ENCODE results near the gene GPR146. TPM values are rescaled to one million over a fixed set of nuclear protein-coding genes. Genes with fewer than 3 reads are reported as not detected.
A peak's percentile ranks its signal among the peaks of the same experiment; 100 is the strongest.

The GPR146 gene
- total and polyA plus RNA-seq, 2 of the 4 experiments (the other 2 are of a cell fraction): 2.2 to 3.4 TPM

DNA sequence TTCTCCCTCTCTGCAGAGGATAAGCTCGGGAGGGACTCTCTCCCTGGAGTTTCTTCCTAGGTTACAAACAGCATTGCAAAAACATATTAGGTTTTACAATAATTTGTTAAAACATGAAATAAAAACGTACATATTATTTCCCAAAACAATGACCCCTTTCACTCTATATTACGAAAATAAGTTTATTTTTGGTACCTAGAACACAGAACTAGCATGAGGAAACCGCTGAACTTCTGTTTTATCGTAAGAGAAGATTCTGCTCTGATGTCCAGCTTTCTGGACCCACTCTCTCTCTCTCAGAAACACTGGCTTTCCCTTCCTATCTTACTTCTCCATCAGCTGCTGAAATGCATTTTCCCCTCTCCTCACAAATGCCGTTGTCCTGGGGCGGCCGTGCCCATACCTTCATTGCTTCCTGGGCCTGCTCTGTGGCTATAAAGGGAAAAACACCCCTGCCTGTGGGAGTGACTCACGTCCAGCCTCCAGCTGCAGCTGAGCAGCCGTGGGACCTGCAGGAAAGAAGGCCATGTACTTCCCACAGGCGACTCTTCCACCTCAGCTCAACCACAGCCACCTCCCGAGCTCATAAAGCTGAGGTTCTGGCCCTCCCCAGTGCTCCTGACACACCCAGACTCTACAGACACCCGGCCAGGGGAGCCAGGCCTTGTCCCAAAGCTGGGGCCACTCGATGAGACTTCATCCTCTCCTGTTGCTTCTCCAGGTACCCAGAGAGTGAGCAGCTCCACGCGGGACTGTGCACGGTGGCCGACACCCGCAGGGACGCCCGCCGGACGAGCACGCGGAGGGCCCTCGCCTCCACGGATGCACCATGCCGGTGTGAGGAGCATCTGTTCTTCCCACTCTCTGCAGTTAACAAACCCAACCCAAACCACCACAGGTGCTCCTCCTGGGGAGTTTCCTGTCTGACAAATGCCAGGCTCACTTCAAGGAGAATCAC lies 46.6 kb downstream of the GPR146 start (continued):
- TF ChIP-seq SMC3 (IDR thresholded peaks at IDR 0.05; ENCODE audit: low read depth, low read length): no peak

DNA sequence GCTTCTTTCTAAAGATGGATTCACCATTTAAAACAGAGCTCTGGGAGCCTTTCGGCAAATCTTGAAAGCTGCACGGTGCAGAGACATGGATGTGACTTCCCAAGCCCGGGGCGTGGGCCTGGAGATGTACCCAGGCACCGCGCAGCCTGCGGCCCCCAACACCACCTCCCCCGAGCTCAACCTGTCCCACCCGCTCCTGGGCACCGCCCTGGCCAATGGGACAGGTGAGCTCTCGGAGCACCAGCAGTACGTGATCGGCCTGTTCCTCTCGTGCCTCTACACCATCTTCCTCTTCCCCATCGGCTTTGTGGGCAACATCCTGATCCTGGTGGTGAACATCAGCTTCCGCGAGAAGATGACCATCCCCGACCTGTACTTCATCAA lies 47.3 kb downstream of the GPR146 start:
- Histone ChIP-seq H3K9me1 (ENCODE audit: insufficient read depth, low read length) (peaks cover 7% of the 10 kb centered on the region), H3K36me3 (ENCODE audit: control insufficient read depth, insufficient read depth, low read length) (peaks cover 4% of the 10 kb centered on the region; the same call in 1 of the 2 replicates), H4K5ac (ENCODE audit: low read depth, low read length) (no peak overlapping the region), H3K9me3 (ENCODE audit: control insufficient read depth, insufficient read depth, low read length) (no peaks in the 10 kb centered on the region), H3K4me1 (ENCODE audit: control insufficient read depth, insufficient read depth, low read length) (peaks cover 21% of the 10 kb centered on the region), H3K23ac (ENCODE audit: low read depth, low read length) (no peak overlapping the region), H4K91ac (ENCODE audit: insufficient read depth, low read depth, low read length) (no peak overlapping the region), H2AK5ac (ENCODE audit: low read depth, low read length) (no peak overlapping the region), H2BK15ac (ENCODE audit: low read depth, low read length) (no peak overlapping the region), H2AFZ (replicated peaks; ENCODE audit: low read length, poor library complexity) (no peak overlapping the region), H2BK5ac (ENCODE audit: low read depth, low read length, poor library complexity, severe bottlenecking) (no peak overlapping the region), H3K4me3 (ENCODE audit: insufficient read depth, low read depth, low read length) (no peak overlapping the region), H3K4me2 (ENCODE audit: low read depth, low read length) (no peak overlapping the region), H4K20me1 (ENCODE audit: insufficient read depth, low read length) (peaks cover 6% of the 10 kb centered on the region), H3K27me3 (ENCODE audit: control insufficient read depth, insufficient read depth, low read length) (no peaks in the 10 kb centered on the region), H2BK20ac (ENCODE audit: low read depth, low read length) (no peak overlapping the region), H2BK120ac (ENCODE audit: low read depth, low read length) (no peak overlapping the region), H3K56ac (ENCODE audit: extremely low read depth, insufficient read depth, low read length) (no peak overlapping the region), H2AK9ac (replicated peaks; ENCODE audit: low read depth, low read length, poor library complexity) (peak overlapping the region; percentile 73), H3K27ac (ENCODE audit: insufficient read depth, low read length) (no peak overlapping the region), H3K9ac (ENCODE audit: low read depth, low read length) (no peak overlapping the region), H3K79me1 (ENCODE audit: low read depth in 1 of 2, low read length in 2 of 2) (peaks cover 0 to 33% of the 10 kb centered on the region in 2 experiments; a peak in 2 of 4 replicates), H3K18ac (ENCODE audit: low read depth, low read length) (no peak overlapping the region), H3K4ac (ENCODE audit: low read depth, low read length) (no peak overlapping the region), H3K14ac (replicated peaks; ENCODE audit: low read depth, low read length) (no peak overlapping the region), H4K8ac (ENCODE audit: low read depth in 2 of 2, low read length in 2 of 2) (no peak overlapping the region)
- 100% methylated on average over 10 of the region's 18 CpGs; no CpG with 5 or more reads in 1 of the 2 experiments for WGBS, 2 experiments (ENCODE audit: extremely low coverage in 2 of 2, insufficient read length in 1 of 2)
- in situ Hi-C loops (cut with MboI; ENCODE audit: low sequenced_read_pairs) (no loop called here), intact Hi-C loops (cut with micrococcal nuclease) (no loop called here), dilution Hi-C loops (cut with HindIII; ENCODE audit: low sequenced_read_pairs, unreplicated experiment) (no loop called here)
- no TSS peak for BruUV-seq (replicated peaks)
- ATAC-seq (ENCODE audit: low read depth) (no peak), DNase-seq (no peak)
- ChIA-PET CTCF (interaction anchor here (1.1 kb wide), 1 partner anchor 26 kb away, joined by 3 read pairs; no protein-coding TSS in a partner anchor), POLR2A (ENCODE audit: unreplicated experiment) (no interaction called here)
- TF ChIP-seq, protein P1, sequence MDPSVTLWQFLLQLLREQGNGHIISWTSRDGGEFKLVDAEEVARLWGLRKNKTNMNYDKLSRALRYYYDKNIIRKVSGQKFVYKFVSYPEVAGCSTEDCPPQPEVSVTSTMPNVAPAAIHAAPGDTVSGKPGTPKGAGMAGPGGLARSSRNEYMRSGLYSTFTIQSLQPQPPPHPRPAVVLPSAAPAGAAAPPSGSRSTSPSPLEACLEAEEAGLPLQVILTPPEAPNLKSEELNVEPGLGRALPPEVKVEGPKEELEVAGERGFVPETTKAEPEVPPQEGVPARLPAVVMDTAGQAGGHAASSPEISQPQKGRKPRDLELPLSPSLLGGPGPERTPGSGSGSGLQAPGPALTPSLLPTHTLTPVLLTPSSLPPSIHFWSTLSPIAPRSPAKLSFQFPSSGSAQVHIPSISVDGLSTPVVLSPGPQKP (IDR thresholded peaks at IDR 0.05; ENCODE audit: borderline replicate concordance, low read depth, low read length): no peak
- TF ChIP-seq CHD1 (IDR thresholded peaks at IDR 0.05; ENCODE audit: low read depth, low read length): no peak
- no peak for TF ChIP-seq MAZ (IDR thresholded peaks at IDR 0.05; ENCODE audit: borderline replicate concordance, low read depth, low read length)
- TF ChIP-seq MAFK (IDR thresholded peaks at IDR 0.05; ENCODE audit: low read depth, low read length): no peak
- TF ChIP-seq RAD21 (IDR thresholded peaks at IDR 0.05; ENCODE audit: low read length): no peak
- no peak for TF ChIP-seq FOS (IDR thresholded peaks at IDR 0.05; ENCODE audit: low read depth, low read length)
- no peak for TF ChIP-seq NFE2L2 (IDR thresholded peaks at IDR 0.05; ENCODE audit: low read depth, low read length)
- no peak for TF ChIP-seq BHLHE40 (IDR thresholded peaks at IDR 0.05; ENCODE audit: low read depth, low read length)
